Measurements from ENCODE around the gene UBL4A.

UBL4A gene

DNA sequence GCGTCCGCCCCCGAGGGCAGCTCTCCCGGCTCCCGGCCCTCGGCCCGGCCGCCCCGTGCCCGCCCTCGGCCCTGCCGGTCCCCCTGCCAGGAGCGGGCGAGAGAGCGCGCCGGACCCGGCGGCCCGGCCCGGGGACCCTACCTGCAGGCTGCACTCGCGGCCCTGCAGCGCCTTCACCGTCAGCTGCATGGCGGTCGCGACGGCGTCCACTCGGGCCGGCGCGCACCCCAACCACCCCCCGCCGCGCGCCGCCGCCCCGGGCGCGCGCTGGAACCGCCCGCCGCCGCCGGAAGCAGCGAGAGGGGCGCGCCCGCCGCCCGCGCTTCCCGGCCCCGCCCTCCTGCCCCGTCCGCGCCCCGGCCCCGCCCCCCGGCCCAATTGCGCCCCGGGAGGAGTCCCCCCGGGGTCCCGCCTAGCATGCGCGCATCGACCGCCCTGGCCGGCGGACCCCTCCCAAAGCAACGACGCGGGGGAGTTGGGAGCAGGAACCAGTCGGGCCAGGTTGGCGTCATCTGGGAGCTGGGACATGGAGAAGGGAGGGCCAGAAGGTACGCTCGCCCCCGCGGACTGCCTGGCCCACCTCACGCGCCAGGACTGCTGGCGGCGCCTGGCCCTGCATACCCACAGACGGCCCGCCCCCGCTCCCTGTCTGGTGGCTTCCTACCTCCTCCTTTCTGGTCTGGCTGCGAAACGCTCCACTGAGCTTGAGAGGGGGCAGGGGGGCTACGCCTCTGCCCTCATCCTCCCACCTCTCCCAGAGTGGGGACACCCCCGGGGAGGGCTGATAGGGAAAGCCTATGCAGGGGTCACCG, at the start of gene UBL4A:
Gene UBL4A (minus strand): TSS at position 220 of the 812 bp plus-strand sequence. CDS start 31 bp downstream, at position 189.
- peak within 1 kb of the TSS; percentile 88 for H3K27ac Mint-ChIP-seq (ENCODE audit: low read depth)
- DNase-seq (ENCODE audit: low spot score in 2 of 2) (peak; percentile 18 to 30), ATAC-seq (replicated peaks; ENCODE audit: extremely low read depth, poor library complexity, severe bottlenecking) (peak; percentile 16)
- no peaks in the 10 kb centered on the region for H3K9me3 Mint-ChIP-seq
- no peaks in the 10 kb centered on the region for H3K27me3 Mint-ChIP-seq
- peaks cover 15% of the 10 kb centered on the region for H3K36me3 Mint-ChIP-seq (ENCODE audit: insufficient read depth)
- peaks cover 18% of the 10 kb centered on the region for H3K4me1 Mint-ChIP-seq
- H3K4me3 Mint-ChIP-seq = peak within 1 kb of the TSS; percentile 87

DNA sequence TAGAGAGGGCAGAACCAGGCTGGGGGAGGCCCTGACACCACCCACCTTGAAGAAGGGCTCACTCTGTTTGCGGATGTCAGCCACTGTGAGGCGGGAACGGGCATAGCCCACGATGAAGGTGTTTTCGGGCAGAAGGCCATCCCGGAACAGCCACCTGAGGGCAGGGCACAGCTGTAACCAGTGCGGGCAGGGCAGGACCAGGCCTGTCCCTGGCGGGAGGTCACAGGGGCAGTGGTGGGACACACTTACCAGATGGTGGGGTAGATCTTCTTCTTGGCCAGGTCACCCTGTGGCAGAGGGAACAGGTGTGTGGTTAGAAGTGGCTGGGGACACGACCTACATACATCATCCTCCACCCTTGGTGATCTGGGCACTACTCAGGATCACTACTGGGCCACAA, 49.5 kb upstream of the UBL4A start:
- Mint-ChIP-seq H3K27ac (ENCODE audit: low read depth) (no peak overlapping the region), H3K36me3 (ENCODE audit: insufficient read depth) (peaks cover 16% of the 10 kb centered on the region)
- ATAC-seq (replicated peaks; ENCODE audit: extremely low read depth, poor library complexity, severe bottlenecking) = no peak

DNA sequence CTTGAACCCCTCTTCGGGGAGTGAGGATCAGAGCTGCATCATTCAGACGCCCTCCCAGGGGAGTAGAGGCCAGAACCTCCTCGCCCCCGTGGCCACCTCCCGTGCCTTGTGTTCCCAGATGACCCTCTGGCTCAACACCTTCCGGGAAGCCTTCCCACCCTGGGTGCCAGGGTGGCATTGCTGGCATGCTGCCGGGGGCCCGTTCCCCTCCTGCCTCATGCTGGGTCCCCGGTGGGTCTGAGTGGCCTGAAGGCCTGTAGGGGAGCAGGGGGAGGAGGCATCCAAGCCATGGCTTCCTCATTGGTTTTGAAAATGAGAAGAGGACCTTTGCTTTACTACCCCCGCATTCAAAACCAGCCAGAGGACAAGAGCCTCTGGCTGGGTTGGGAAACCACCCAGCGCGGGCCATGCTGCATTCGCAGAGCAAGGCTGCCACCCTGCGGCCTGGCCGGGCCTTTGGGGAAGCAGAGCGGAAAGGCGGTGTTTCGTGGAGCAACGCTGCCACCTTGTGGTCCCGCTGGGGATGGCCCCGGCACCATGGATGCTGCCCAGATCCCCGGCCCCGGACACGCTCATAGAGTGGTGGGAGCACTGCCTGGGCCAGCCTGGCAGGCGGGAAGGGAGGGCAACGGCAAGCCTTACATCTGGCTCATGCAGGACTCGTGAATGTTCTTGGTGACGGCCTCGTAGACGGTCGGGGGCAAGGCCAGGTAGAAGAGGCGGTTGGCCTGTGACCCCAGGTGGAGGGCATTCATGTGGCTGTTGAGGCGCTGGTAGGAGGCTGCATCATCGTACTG, 48.3 kb upstream of the UBL4A start:
- ATAC-seq (replicated peaks; ENCODE audit: extremely low read depth, poor library complexity, severe bottlenecking) (peak; percentile 97), DNase-seq (ENCODE audit: low spot score in 2 of 2) (peak; percentile 79 to 80)
- H3K4me3 Mint-ChIP-seq = no peak overlapping the region
- H3K4me1 Mint-ChIP-seq = no peaks in the 10 kb centered on the region
- peaks cover 20% of the 10 kb centered on the region for H3K36me3 Mint-ChIP-seq (ENCODE audit: insufficient read depth)
- H3K9me3 Mint-ChIP-seq = no peaks in the 10 kb centered on the region
- H3K27ac Mint-ChIP-seq (ENCODE audit: low read depth) = peak overlapping the region; percentile 32
- no peaks in the 10 kb centered on the region for H3K27me3 Mint-ChIP-seq

More for the DNA sequence above, 49.5 kb upstream of the UBL4A start:
- no peak overlapping the region for H3K4me3 Mint-ChIP-seq
- H3K27me3 Mint-ChIP-seq = no peaks in the 10 kb centered on the region
- H3K9me3 Mint-ChIP-seq = no peaks in the 10 kb centered on the region
- no peaks in the 10 kb centered on the region for H3K4me1 Mint-ChIP-seq
- DNase-seq (ENCODE audit: low spot score in 2 of 2) = no peak

DNA sequence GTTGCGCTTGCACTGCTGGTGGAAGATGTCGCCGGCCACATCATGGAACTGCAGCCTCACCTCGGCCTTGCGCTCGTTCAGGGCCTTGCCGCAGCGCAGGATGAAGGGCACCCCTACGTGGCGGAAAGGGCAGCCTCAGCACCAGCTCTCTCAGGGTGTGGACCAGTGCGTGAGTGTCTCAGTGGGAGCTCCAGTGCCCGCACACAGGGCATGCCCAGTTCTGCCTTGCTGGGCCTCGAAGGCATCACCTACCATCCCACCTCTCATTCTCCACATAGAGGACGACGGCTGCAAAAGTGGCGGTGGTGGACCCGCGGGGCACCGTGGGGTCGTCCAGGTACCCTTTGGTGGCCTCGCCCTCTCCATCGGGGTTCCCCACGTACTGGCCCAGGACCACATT, 46.3 kb upstream of the UBL4A start:
- ATAC-seq (replicated peaks; ENCODE audit: extremely low read depth, poor library complexity, severe bottlenecking) = no peak
- Mint-ChIP-seq H3K4me3 (no peak overlapping the region), H3K27me3 (no peaks in the 10 kb centered on the region), H3K27ac (ENCODE audit: low read depth) (no peak overlapping the region), H3K9me3 (no peaks in the 10 kb centered on the region), H3K36me3 (ENCODE audit: insufficient read depth) (peaks cover 20% of the 10 kb centered on the region), H3K4me1 (no peaks in the 10 kb centered on the region)
- no peak for DNase-seq (ENCODE audit: low spot score in 2 of 2)

DNA sequence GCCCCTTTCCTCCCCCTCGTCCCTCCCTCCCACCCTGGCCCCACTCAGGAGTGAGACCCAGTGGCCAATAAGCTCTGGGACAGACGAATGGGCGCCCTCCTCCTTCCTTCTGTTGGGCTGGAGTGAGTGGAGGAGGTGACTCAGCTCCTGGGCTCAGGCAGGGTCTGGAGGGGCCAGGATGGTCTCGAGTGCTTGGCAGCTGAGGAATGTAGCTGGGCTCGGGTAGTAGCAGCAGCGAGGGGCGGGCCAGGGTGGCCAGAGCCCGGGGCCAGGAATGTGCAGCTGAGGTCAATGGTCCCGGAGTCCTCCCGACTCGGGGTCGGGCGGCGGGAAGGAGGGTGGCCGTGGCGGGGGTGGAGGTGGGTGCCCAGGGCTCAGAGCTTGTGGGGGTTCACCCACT, 45.2 kb upstream of the UBL4A start:
- Mint-ChIP-seq H3K27me3 (no peaks in the 10 kb centered on the region), H3K27ac (ENCODE audit: low read depth) (no peak overlapping the region), H3K4me3 (no peak overlapping the region), H3K36me3 (ENCODE audit: insufficient read depth) (peaks cover 20% of the 10 kb centered on the region), H3K9me3 (no peaks in the 10 kb centered on the region), H3K4me1 (no peaks in the 10 kb centered on the region)
- DNase-seq (ENCODE audit: low spot score in 2 of 2) (no peak), ATAC-seq (replicated peaks; ENCODE audit: extremely low read depth, poor library complexity, severe bottlenecking) (no peak)

DNA sequence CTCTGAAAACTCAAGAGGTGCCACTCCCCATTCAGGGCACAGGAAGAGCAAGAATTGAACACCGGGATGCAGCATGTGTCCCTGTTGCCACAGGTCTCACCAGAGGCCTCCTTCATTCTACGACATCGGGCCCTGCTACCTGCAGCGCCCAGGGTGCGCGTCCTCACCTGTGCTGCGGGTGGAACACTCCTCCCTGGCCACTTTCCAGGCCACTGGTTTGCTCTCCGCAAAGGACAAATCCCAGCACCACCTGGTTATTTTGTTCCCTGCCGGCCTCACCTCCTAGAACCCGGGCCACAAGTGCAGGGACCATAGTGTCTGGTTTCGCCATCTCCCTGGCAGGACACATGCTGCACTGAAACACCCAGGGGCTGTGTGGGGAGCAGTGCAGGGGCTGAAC, 43.9 kb upstream of the UBL4A start:
- Mint-ChIP-seq H3K4me3 (no peak overlapping the region), H3K36me3 (ENCODE audit: insufficient read depth) (peaks cover 18% of the 10 kb centered on the region), H3K9me3 (no peaks in the 10 kb centered on the region), H3K27ac (ENCODE audit: low read depth) (no peak overlapping the region), H3K4me1 (peaks cover 12% of the 10 kb centered on the region), H3K27me3 (no peaks in the 10 kb centered on the region)
- ATAC-seq (replicated peaks; ENCODE audit: extremely low read depth, poor library complexity, severe bottlenecking) (no peak), DNase-seq (ENCODE audit: low spot score in 2 of 2) (no peak)

DNA sequence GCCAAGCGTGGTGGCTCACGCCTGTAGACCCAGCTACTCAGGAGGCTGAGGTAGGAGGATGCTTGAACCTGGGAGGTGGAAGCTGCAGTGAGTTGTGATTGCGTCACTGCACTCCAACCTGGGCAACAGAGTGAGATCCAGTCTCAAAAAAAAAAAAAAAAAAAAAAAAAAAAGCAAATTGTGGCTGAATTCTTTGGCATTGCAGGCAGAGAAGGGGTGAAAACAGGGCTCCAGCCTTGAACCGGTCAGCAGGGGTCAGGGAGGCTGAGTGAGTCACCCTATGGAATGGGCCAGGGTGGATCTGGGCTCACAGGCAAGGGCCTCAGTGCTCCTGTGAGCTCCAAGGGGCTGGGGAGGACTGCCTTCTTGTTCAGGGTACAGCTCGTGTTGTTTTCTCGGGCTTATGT, 42.8 kb upstream of the UBL4A start:
- no peak for ATAC-seq (replicated peaks; ENCODE audit: extremely low read depth, poor library complexity, severe bottlenecking)
- no peak overlapping the region for H3K4me3 Mint-ChIP-seq
- no peaks in the 10 kb centered on the region for H3K27me3 Mint-ChIP-seq
- peaks cover 11% of the 10 kb centered on the region for H3K36me3 Mint-ChIP-seq (ENCODE audit: insufficient read depth)
- no peak for DNase-seq (ENCODE audit: low spot score in 2 of 2)
- no peak overlapping the region for H3K27ac Mint-ChIP-seq (ENCODE audit: low read depth)
- H3K9me3 Mint-ChIP-seq = no peaks in the 10 kb centered on the region
- H3K4me1 Mint-ChIP-seq = peaks cover 12% of the 10 kb centered on the region

DNA sequence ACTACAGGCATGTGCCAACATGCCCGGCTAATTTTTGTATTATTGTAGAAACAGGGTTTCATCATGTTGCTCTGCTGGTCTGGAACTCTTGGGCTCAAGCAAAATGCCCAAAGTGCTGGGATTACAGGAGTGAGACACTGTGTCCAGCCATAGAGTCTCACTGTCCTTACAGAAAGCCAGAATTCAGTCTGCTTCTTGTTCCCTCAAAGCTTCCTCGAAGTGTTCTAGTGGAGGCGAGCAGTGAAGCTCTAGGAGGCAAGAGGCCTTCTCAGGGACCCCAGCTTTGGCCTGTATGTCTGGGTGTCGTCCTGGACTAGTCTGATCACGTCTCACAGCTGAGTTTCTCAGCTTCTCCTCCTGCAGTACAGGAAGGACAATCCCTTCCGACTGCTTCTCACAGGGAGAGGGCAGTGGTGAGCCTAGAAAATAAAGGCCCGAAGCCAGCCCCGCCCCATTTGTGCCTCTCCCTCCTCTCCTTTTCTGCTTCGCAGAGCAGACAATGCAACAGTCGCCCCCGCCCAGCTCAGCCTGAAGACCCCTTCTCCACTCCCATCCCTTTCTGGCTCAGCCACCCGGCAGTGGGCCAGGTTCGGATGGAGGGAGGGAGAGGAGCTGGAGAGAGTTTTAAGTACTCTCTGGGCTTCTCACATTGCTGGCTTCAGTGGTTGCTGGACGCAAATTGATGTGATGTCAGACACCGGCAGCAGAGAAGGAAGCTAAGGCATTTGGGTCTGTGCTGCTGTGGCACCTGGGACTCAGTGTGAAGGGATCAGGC, 40.7 kb upstream of the UBL4A start:
- ATAC-seq (replicated peaks; ENCODE audit: extremely low read depth, poor library complexity, severe bottlenecking) (peak; percentile 65), DNase-seq (ENCODE audit: low spot score in 2 of 2) (no peak)
- no peak overlapping the region for H3K27ac Mint-ChIP-seq (ENCODE audit: low read depth)
- H3K4me1 Mint-ChIP-seq = peaks cover 12% of the 10 kb centered on the region
- no peaks in the 10 kb centered on the region for H3K27me3 Mint-ChIP-seq
- no peak overlapping the region for H3K4me3 Mint-ChIP-seq
- no peaks in the 10 kb centered on the region for H3K9me3 Mint-ChIP-seq
- peaks cover 5% of the 10 kb centered on the region for H3K36me3 Mint-ChIP-seq (ENCODE audit: insufficient read depth)

DNA sequence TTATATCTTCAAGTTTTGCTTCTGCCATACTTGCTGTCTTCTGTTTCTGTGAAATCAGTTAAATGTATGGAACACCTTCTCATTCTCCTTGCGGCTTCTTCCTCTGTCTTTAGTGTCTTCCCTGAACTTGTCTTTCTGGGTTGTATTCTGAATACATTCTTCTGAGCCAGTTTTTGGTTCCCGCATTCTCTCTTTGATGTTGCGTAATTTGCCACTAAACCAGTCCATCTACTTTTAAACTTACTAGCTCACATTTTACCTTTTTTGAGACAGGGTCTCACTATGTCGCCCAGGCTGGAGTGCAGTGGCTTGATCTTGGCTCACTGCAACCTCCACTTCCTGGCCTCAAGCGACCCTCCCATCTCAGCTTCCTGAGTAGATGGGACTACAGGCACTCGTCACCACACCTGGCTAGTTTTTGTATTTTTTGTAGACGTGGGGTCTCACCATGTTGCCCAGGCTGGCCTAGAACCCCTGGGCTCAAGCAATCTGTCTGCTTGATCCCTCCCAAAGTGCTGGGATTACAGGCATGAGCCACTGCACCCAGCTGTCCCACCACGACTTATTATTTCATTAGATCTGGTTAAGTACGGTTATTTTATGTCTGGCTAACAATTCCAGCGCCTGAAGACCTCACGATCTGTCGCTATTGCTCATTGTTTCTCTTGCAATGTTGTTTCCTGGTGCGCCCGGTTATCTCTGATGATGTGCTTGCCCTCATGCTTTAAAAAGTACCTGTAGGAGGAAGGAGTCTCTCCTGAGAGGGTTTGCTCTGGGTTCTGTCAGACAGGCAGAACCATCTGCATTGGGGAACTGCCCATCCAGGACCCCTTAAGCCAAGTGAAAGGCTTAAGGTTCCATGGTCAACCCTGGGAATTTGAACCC, 39.4 kb upstream of the UBL4A start:
- peaks cover 4% of the 10 kb centered on the region for H3K36me3 Mint-ChIP-seq (ENCODE audit: insufficient read depth)
- no peaks in the 10 kb centered on the region for H3K9me3 Mint-ChIP-seq
- H3K4me1 Mint-ChIP-seq = peaks cover 12% of the 10 kb centered on the region
- no peak overlapping the region for H3K4me3 Mint-ChIP-seq
- ATAC-seq (replicated peaks; ENCODE audit: extremely low read depth, poor library complexity, severe bottlenecking) = no peak
- no peak overlapping the region for H3K27ac Mint-ChIP-seq (ENCODE audit: low read depth)
- DNase-seq (ENCODE audit: low spot score in 2 of 2) = no peak
- H3K27me3 Mint-ChIP-seq = no peaks in the 10 kb centered on the region

DNA sequence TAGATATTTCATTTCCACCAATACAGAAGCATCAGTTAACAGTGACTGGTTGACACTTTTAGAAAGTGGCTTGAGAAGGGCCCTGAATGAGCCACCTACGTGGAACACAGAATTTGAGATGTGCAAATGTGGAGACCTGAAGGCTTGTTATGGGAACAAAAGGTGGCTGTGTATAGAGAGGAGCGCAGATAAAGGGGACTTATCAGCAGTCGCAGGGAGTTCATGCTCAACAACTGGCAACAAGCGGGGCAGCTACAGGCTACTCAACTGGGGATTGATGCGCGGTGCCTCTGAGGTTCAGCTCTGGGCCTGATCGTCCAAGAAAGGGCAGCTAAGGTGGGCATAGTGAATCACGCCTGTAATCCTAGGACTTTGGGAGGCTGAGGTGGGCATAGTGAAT, 33.0 kb upstream of the UBL4A start:
- H3K4me3 Mint-ChIP-seq = no peak overlapping the region
- ATAC-seq (replicated peaks; ENCODE audit: extremely low read depth, poor library complexity, severe bottlenecking) (no peak), DNase-seq (ENCODE audit: low spot score in 2 of 2) (no peak)
- no peaks in the 10 kb centered on the region for H3K9me3 Mint-ChIP-seq
- no peaks in the 10 kb centered on the region for H3K27me3 Mint-ChIP-seq
- peaks cover 6% of the 10 kb centered on the region for H3K4me1 Mint-ChIP-seq
- H3K36me3 Mint-ChIP-seq (ENCODE audit: insufficient read depth) = no peaks in the 10 kb centered on the region
- H3K27ac Mint-ChIP-seq (ENCODE audit: low read depth) = no peak overlapping the region

DNA sequence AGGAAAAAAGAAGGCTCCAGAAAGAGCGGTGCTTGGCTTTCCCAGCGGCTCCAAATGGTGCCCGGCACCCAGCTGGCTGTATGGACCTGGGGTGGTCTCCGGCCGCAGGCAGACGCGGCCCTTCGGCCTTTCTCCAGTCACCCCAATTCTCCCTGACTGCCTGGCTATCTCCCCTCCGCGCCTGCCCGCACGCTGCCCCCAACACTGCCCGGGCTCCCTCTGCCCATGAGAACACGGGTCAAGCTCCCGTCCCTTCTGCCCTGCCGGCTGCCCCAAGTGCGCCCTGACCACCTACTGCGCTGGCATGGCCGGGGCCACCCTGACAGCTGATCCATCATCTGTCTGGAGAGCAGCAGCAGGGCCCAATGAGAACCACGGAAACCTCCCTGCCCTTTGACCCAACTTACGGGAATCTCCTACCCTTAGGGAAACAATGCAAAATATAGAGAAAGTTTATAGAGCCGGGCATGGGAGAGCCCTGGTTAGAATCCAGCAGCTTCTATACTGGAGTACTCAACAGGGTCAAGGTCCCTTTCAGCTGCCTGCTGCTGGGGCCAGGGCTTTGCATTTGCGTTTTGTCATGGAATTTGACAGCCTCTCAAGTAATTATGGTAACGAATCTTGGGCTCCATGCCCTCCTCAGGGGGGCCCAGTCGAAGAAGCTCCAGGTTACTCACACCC, 30.8 kb upstream of the UBL4A start:
- no peak overlapping the region for H3K27ac Mint-ChIP-seq (ENCODE audit: low read depth)
- ATAC-seq (replicated peaks; ENCODE audit: extremely low read depth, poor library complexity, severe bottlenecking) (no peak), DNase-seq (ENCODE audit: low spot score in 2 of 2) (no peak)
- no peak overlapping the region for H3K4me3 Mint-ChIP-seq
- no peaks in the 10 kb centered on the region for H3K9me3 Mint-ChIP-seq
- H3K36me3 Mint-ChIP-seq (ENCODE audit: insufficient read depth) = peaks cover 2% of the 10 kb centered on the region
- peaks cover 14% of the 10 kb centered on the region for H3K4me1 Mint-ChIP-seq
- no peaks in the 10 kb centered on the region for H3K27me3 Mint-ChIP-seq

Data from central memory CD8-positive, alpha-beta T cell (primary cell).